Frontal cortex (tissue), 4 donors: Measurements from ENCODE around the gene VAMP1. TPM values are rescaled to one million over a fixed set of nuclear protein-coding genes. Genes with fewer than 3 reads are reported as not detected.
"Not testable (repeated sequence)": the region's sequence is repeated elsewhere in the genome, so short reads cannot be mapped to it uniquely, and the experiment has no call there.

Experiments used
- DNase-seq, 2 donors: peaks; one replicate each; pipeline ENCODE4 v3.0.0; 2012; ENCODE audit warnings: low spot score in 2 of 2
- FAIRE-seq: peaks from 2 replicates; lab custom pipeline; 2012; peaks lifted over from hg19 to GRCh38; lab: Jason Lieb, UNC
- total RNA-seq: library from RNA; depleted of rRNA; stranded (reverse); fragments of >200 nt; gene quantifications from one replicate; pipeline ENCODE4 v1.2.3, GENCODE V29; 2014
- donor health status: control.
- donor health status: control.
- donor health status: control.

The VAMP1 gene
- total RNA-seq, 1 donor from 2014 or later: 1.2 TPM

DNA sequence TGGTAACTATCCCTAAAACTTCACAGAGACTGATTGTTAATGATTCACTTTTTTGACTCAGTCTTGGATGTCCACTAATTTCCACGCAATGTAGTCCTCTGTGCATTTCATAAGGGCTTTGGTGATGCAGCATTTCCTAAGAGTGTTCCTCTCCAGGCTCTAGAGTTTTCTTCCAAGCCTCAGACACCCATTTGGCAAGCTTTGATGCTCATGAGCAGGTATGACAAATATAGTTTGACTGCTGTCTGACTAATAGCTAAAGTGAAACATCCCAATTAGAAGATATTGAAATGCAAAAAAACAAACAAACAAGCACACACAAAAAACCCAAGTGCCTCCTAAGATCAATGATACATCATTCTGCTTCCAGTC, 1.5 kb upstream of the VAMP1 start:
- DNase-seq (no peak), FAIRE-seq (no peak)

DNA sequence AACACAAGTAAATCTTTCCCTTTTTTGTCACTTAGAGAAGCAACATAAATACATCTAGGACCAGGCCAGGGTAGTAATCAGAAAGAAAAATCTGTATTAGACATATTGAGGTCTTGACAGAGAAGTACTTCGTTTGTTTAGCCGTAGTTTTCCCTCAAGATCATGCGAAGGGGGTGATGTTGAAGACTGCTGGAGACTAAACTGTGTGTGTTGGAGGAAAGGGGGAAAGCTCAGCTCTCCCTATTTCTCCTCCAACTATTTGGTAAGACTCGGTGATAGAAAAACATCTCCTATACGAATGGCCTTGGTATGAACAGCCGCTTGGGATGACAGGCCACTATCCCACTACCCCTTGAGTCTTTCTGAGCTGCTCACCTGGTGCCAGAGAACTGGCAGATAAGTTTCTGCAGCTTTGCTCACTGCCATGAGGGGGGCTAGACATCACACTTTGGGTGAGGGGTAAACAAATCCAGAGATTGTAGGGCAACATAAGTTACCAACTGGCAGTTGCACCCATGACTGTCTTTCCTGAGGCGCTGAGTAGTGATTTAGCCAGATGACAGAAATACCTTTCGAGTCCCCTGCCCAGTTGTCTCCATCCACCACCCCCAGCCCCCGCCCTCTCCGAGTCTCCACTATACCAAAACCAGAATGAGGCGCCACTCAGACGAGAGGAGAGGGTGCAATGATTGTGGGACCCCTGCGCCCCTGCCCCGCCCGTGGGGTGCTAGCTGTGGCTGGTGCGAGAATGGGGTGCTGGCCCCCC, 685 bp downstream of the VAMP1 start:
- DNase-seq (no peak), FAIRE-seq (no peak)

DNA sequence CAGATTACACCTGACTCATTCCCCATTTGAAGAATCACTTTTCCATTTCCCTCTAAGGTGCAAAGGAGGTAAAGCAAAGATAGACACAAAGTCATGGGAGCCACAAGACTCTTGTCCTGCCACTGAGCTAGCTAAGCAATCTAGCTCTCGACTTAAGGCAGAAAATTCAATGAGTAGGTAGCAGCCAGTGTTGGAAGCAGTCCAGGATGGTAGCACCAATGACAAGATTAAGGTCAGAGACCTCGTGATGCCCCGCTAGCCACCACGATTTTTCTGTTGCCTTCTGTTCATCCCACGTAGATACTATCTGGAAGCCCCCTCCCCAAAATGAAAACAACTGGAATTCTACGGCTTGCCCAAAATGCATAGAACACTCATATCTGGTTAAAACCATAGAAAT, 1.4 kb downstream of the VAMP1 start:
- no peak for FAIRE-seq

DNA sequence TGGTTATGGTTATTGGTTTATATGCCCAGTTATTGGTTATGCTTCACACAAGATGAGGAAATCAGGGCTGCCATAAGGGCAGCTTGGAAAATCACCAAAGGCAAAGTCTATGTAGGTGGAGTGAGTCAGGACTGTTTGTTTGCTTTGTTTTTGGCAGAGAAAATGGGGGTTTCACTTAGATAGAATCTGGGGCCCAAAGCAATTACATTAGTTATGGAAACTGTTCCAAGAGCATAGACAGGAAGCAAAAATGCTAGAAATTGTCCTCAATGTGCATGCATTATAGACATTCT, 2.2 kb downstream of the VAMP1 start:
- DNase-seq (no peak), FAIRE-seq (no peak)

More for the DNA sequence above, 1.4 kb downstream of the VAMP1 start:
- no peak for DNase-seq

DNA sequence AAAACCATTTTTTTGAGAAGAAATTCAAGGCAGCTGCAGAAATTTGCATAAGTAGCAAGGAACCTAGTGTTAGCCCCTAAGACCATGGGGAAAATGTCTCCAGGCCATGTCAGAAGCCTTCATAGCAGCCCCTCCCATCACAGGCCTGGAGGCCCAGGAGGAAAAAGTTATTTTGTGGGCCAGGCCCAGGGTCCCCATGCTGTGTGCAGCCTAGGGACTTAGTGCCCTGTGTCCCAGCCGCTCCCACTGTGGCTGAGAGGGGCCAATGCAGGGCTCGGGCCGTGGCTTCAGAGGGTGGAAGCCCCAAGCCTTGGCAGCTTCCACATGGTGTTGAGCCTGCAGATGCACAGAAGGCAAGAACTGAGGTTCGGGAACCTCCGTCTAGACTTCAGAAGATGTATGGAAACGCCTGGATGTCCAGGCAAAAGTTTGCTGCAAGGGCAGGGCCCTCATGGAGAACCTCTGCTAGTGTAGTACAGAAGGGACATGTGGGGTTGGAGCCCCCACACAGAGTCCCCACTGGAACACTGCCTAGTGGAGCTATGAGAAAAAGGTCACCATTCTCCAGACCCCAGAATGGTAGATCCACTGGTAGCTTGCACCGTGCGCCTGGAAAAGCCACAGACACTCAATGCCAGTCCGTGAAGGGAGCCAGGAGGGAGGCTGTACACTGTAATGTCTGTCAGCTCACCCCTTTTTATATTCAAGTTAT, 2.8 kb downstream of the VAMP1 start:
- not testable (repeated sequence) for FAIRE-seq, DNase-seq

DNA sequence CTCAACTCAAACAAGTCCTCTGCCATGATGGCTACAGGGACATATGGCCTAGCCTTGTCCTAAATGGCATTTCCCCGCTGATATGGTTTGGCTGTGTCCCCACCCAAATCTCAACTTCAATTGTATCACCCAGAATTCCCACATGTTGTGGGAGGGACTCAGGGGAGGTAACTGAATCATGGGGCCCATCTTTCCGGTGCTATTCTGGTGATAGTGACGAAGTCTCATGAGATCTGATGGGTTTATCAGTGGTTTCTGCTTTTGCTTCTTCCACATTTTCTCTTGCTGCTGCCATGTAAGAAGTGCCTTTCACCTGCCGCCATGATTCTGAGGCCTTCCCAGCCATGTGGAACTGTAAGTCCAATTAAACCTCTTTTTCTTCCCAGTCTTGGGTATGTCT, 3.7 kb downstream of the VAMP1 start:
- DNase-seq, FAIRE-seq: not testable (repeated sequence)

DNA sequence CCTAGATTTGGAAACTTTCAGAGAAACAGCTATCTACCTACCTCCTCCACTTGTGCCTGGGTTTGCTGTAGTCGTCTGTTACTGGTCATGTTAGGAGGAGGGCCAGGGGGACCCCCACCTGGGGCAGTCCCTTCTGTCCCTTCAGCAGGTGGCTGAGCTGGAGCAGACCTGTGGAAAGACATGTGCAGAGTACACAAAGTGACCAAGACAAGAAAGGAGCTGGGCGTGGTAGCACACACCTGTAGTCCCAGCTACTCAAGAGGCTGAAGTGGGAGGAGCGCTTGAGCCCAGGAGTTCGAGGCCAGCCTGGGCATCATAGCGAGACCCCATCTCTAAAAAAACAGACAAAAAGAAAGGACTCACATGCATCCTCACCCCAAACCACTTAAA, 4.3 kb downstream of the VAMP1 start:
- FAIRE-seq (no peak), DNase-seq (no peak)

DNA sequence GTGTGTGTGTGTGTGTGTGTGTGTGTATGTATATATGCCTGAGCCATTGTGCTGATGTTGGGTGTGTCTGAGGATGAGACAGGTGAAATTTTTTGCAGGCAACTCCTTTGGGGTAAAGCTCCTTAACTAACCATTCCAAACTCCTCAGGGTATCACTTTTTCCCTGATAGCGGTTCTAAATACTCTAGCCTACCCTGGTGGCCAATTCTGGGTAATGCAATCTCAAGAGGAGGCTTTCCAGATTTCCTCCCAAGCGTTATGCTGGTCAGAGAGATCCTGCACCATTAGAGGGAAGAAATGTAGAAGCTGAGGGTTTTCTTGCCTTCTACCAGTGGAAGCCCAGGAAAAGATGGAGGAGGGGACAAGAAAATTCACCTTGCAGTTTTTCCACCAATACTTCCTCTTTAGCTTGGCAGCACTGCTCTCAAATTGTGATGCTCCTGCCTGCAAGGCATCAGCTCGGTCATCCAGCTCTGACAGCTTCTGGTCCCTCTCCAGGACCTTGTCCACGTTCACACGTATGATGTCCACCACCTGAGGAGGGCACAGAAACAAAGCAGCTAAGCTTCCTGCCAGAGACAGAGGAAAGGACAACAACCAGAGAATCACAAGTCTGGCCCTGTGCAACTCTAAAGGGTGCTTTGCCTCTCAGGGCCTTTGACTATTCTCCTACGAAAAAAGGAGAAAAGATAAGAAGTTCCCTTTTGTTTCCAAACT, 4.9 kb downstream of the VAMP1 start:
- DNase-seq: peak; percentile 57 to 60
- FAIRE-seq: no peak

DNA sequence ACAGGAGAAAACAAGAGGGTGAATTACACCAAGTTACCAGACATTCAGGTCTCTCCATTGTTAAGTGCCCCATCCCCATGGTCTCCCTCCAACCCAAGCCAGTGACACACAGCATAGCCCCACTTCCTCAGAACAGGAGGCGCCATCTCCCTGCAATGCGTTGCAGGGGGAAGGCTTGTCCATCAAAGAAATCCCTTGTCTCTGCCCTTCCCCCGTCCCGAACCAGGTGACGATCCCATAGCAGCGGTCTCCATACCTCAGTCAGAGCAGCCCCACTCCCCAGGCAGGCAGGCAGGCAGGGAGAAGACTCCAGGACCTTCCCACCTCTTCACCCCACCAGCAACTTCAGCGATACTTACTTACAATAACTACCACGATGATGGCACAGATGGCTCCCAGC, 5.9 kb downstream of the VAMP1 start:
- DNase-seq (no peak), FAIRE-seq (no peak)

DNA sequence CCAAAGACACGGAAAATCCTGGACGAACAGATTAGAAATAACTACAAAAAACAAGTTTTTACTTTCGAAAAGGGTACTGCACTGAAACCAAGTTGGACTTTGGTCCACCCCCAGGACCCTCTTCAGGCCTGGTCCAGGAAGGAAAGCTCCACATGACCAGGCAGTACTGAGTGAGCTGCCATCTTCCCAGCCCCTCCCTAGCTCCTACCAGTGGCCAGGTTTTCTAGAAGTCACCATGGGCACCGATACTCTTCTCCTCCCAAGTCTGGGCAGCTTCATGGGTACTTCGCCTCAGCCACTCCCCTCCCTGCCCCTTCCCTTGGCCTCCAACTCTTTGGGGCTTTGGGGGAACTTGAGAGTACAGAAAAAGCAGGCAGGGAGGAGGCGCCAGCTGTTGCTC, 6.6 kb downstream of the VAMP1 start:
- DNase-seq (no peak), FAIRE-seq (no peak)

DNA sequence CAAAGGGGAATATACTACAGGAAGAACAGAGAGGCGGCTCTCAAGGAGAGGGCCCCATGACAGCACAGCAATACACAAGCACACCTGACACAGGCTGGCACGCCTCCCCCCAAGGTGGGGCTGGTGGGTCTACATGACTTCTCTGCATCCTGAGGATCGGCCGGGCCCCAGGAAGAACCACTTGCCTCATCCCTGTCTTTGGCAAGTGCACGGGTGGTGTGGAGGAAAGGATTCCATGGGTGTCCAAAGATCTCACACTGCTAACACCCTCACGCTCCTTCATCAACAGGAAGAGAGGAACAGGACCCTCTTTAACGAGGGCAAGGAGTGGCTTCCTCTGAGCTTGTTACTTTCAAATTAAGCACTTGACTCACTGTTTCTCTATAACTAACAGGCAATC, 7.3 kb downstream of the VAMP1 start:
- FAIRE-seq (no peak), DNase-seq (no peak)

DNA sequence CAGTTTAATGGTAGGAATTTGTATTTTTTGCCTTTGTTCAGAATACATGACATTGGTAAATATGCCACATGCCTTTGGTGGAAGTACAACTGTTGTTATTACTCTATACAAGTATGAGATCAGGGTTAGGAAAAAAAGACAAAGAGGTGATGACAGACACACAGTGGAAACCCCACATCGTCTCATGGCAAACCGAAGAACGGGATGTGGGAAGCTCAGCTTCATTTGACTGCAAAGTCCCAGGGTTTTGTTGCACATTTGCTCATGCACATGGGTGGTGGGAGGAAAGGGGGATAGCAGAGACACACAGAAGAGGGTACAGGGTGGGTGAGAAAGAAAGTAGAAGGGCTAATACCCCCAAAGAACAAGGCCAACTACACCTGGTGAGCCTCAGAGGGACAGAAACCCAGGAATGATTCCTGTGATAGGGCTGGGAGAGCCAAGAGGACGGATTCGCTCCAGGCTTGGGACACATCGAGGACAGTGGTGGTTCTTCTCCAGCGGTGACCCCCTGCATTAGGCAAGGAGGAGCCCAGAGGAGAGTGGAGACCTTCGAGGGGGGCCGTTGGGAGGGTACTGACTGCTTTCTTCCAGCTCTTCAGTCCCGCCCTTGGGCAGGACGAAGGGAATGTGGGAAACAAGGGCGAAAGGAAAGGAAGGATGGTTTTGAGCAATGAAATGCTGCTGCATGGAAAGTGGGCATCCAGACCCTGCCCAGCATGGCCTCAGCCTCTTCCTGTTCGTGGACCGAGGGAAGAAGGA, 8.1 kb downstream of the VAMP1 start:
- DNase-seq (no peak), FAIRE-seq (no peak)

DNA sequence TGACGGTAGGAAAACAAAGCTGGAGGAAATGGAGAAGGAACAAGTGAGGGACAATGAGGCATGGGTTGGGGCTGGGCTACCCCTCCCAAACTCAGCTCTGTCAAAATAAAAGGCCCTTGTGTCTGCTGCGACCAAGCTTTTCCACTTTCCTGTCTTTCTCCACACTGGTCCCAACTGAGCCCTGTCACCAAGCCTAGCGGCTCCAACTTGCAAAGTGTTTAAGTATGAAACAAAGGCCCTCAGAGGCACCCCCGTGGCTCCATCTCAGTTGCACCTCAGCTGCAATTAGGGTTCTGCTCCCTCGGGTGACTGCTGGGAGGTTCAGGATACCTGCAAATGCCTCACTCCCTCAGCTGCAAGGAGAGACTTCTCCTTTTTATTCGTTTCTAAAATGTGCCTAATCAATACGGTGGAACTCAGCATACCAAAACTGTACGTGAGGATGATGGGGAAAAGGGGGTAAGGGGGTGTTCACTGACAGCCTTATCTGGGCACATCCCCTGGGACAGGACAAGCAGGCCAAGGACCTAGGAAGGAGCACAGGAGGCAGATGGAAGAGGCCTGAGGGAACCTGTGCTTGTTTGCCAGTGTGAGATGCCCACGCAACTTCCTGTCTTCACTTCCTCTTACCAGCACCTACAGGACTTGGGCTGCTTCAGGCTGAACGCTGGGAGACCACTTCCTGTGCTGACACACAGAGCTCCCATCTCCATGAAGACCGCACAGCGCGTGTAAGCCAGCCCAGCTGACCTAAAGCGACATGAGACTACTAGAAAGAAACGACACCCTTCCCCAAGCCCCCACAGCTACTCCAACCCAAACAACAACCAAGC, 8.9 kb downstream of the VAMP1 start:
- DNase-seq (no peak), FAIRE-seq (no peak)

DNA sequence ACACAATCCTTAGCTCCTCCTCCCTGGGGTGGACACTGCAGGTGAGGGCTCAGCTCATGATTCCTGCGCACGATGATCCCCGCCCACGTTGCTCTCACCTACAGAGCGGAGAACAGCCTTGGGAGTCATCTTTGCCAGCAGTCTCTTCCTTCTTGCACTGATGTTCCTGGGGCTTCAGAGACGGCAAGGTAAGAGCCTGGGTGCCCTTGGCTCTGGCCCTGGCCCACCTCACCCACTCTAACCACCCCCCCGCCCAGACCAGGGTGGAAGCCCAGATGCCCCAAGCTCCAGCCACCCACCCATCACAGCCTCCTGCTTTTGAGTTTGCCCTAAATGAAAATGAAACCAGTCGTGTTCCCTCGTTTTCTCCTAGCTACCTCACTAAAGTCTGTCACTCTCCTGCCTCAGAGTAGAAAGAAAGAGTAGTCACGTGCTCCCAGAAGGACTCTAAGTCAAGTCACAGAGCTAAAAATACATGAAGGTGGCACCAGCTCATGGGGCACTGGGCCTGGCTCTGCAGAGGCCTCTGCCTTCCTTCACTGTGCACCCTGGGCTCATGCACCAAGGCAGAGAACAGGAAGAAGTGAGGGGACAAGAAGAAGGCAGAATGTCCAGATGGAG, 9.6 kb downstream of the VAMP1 start:
- DNase-seq (no peak), FAIRE-seq (no peak)

DNA sequence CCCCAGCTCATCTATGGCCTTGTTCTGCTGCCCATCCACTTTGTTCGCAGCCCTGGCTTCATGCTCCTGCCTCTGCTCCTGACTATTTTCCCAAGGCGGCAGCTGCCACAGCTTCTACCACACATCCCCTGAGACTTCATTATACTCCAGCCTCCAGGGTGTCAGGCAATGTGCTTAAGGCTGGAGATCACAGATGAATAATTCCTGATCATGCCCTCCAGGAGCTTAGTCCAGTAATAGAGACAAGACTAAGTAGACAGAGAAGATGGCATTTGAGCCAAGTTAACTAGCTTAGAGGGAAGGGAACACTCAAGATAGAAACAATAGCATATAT, 11.5 kb downstream of the VAMP1 start:
- FAIRE-seq (no peak), DNase-seq (no peak)

DNA sequence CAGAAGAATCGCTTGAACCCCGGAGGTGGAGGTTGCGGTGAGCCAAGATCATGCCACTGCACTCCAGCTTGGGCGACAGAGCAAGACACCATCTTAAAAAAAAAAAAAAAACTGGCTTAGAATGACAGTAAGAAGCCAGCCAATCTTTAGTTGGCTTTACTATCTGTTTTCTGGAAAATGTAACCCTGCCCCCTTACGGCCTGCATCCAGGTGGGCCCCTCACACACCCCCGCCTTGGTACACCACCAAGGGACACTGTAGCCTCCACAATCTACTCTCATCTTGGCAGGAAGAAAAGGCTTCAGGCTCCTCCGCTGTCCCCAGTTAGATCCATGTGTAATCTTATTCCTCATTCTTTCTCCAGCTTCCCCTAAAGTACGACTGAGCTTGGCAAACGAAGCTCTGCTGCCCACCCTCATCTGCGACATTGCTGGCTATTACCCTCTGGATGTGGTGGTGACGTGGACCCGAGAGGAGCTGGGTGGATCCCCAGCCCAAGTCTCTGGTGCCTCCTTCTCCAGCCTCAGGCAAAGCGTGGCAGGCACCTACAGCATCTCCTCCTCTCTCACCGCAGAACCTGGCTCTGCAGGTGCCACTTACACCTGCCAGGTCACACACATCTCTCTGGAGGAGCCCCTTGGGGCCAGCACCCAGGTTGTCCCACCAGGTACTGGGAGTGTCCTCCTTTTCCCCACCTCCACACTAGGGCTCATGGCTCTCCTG, 12.0 kb downstream of the VAMP1 start:
- no peak for FAIRE-seq
- no peak for DNase-seq

DNA sequence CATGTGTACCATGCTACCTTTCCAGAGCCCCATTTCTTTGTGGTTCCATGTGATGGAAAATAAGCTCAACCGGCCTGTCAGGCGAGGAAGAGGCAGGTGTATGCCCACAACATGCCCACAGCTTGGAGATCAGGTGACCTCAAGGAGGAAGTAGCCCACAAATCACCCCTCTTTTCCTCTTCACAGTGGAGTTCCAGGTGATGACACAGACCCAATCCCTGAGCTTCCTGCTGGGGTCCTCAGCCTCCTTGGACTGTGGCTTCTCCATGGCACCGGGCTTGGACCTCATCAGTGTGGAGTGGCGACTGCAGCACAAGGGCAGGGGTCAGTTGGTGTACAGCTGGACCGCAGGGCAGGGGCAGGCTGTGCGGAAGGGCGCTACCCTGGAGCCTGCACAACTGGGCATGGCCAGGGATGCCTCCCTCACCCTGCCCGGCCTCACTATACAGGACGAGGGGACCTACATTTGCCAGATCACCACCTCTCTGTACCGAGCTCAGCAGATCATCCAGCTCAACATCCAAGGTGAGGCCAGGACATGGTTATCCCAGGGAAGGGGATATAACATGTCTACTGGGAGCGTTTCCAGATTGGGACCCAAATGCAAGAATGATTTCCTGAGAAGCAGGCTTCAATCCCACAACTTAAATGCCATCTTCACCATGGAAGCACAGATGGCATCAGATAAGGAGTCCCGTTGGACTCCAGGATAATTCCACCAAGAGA, 13.1 kb downstream of the VAMP1 start:
- DNase-seq (no peak), FAIRE-seq (no peak)
